Heart right ventricle (tissue), 16 donors: ENCODE results near the gene ABHD15. TPM values are rescaled to one million over a fixed set of nuclear protein-coding genes. Genes with fewer than 3 reads are reported as not detected.
A peak's percentile ranks its signal among the peaks of the same experiment; 100 is the strongest.

Experiments used
- ATAC-seq, 8 donors: fragments of 200-7000 bp; cut with Tn5 transposase; one replicate each; pipeline ENCODE4 v1.9.1; 2020; ENCODE audit warnings: mild to moderate bottlenecking in 8 of 8, moderate library complexity in 8 of 8, moderate number of reproducible peaks in 1 of 8
- DNase-seq, 2 donors: peaks; one replicate each; pipeline ENCODE4 v3.0.0-alpha.2; 2020
- H3K27ac ChIP-seq, 10 donors: fragments of 200-600 bp; sonication (generic) in 2 of 10; one replicate each; pipeline versions ENCODE4 v1.5.0 to v1.8.0; 2020 to 2022; ENCODE audit warnings: mild to moderate bottlenecking in 3 of 10
- H3K27me3 ChIP-seq, 7 donors: fragments of 200-600 bp; one replicate each; pipeline ENCODE4 v1.8.0; 2021 to 2022; ENCODE audit warnings: mild to moderate bottlenecking in 2 of 7
- H3K36me3 ChIP-seq, 9 donors: fragments of 200-600 bp; sonication (generic) in 1 of 9; one replicate each; pipeline versions ENCODE4 v1.5.0 to v1.8.0; 2020 to 2022; ENCODE audit warnings: mild to moderate bottlenecking in 2 of 9
- H3K4me1 ChIP-seq, 9 donors: fragments of 200-600 bp; sonication (generic) in 1 of 9; one replicate each; pipeline versions ENCODE4 v1.5.0 to v1.8.0; 2020 to 2022; ENCODE audit warnings: mild to moderate bottlenecking in 4 of 9
- H3K4me3 ChIP-seq, 10 donors: fragments of 200-600 bp; sonication (generic) in 2 of 10; one replicate each; pipeline versions ENCODE4 v1.5.0 to v1.8.0; 2020 to 2022; ENCODE audit warnings: mild to moderate bottlenecking in 7 of 10, moderate library complexity in 2 of 10
- H3K9me3 ChIP-seq, 11 donors: fragments of 200-600 bp in 10 of 11; sonication (generic) in 2 of 11; one replicate each; pipeline versions ENCODE4 v1.5.0 to v1.8.0; 2013 to 2022; ENCODE audit warnings: mild to moderate bottlenecking in 2 of 11, control low read depth in 1 of 11, moderate library complexity in 1 of 11
- CTCF ChIP-seq, 9 donors: fragments of 200-600 bp; sonication (generic) in 2 of 9; IDR thresholded peaks; one replicate each; pipeline versions ENCODE4 v1.5.0 to v1.8.0; 2021 to 2022; ENCODE audit warnings: antibody characterized with exemption in 9 of 9, mild to moderate bottlenecking in 5 of 9, moderate library complexity in 1 of 9
- WGBS, 2 donors: extraction: QIAGEN DNeasy Blood & Tissue Kit; methylation state at CpG; one replicate each; pipeline ENCODE4 v1.1.7; 2013; ENCODE audit warnings: inconsistent platforms in 1 of 2; 5-methylcytosine and 5-hydroxymethylcytosine counted together
- intact Hi-C, 10 donors: fragments of 100-400 bp; cut with DNase I; formaldehyde crosslinking; loops; one replicate each; pipeline versions ENCODE4 v1.11.1 to v1.14.2; 2022
- polyA plus RNA-seq, 2 donors: library from polyadenylated mRNA; stranded (reverse); fragments of 200-250 nt; gene quantifications; one replicate each; pipeline ENCODE4 v1.2.3, GENCODE V29; 2013
- total RNA-seq, 10 donors: library from RNA; stranded (reverse); fragmentation: NEBNext Ultra II Directional in 3 of 10; extraction: Animal tissue kit (Norgen Biotek cat#: 25700) in 3 of 10; gene quantifications; one replicate each; pipeline versions ENCODE4 v1.2.1 to v1.2.4, GENCODE V29; 2021 to 2023
- donor health status: Arrhythmogenic right ventricular cardiomyopathy.
- donor health status: ischemic (EF 13 %, LVEDD 7.1; RV severe dilation, severe dysfunction).
- donor health status: healthy with polysubstance abuse.
- donor health status: DM: no; HTN: yes; CAD: no.
- donor health status: DM: no; HTN: no; CAD: no.
- donor health status: ischemic (EF 25% LVEDD 6.9; RV normal size, moderate dysfunction).
- donor health status: ischemic (EF 25% LVEDD 5.7; RV mildly dilated, moderate dysfunction).
- donor health status: healthy.
- donor health status: DM: yes; HTN: yes; CAD: no.
- donor health status: Ischemic cardiomyopathy.
- donor health status: ischemic (EF 35%, LVEDD 5.7; RV mildly dilated, moderate dysfunction).
- donor health status: nonischemic (EF 11% LVEDD 7.7; RV severe dilation, severe dysfunction).
- donor health status: DM: yes; HTN: yes; CAD: no.
- donor health status: PGD.
- donor health status: ischemic (EF 29% LVEDD 5.4; RV normal size, mild dysfunction).
- donor health status: nonischemic (EF 23%, LVEDD 6.1; RV moderate dilation, normal function).

ABHD15 gene
- total and polyA plus RNA-seq, 12 donors: 3.5 to 9.0 (median 5.6) TPM

- 93 to 94% methylated on average over 14 of the region's 14 CpGs for WGBS, 2 donors
- H3K4me3 ChIP-seq: no peak overlapping the region
- H3K27me3 ChIP-seq: no peaks in the 10 kb centered on the region
- H3K4me1 ChIP-seq: peaks cover 0 to 35% (median 12%) of the 10 kb centered on the region in 9 donors
- intact Hi-C loops: loop anchor here in 2 of 10 donors (5.0 to 10.0 kb wide), 2 partner anchors 33 to 46 kb away; partner anchors contain the start of gene CORO6 (in 1 of the 2)
- H3K27ac ChIP-seq: no peak overlapping the region
- H3K36me3 ChIP-seq: peaks cover 8 to 98% (median 52%) of the 10 kb centered on the region in 9 donors
- no peak for DNase-seq
- H3K9me3 ChIP-seq: no peaks in the 10 kb centered on the region
- no peak for TF ChIP-seq CTCF (IDR thresholded peaks at IDR 0.05)
- no peak for ATAC-seq
These were observed 12.0 kb upstream of the ABHD15 start for GRCh38 chr17:29578626-29579485.

GRCh38 chr17:29577385-29578211 is 10.8 kb upstream of the ABHD15 start:
- H3K4me3 ChIP-seq: no peak overlapping the region
- TF ChIP-seq CTCF (IDR thresholded peaks at IDR 0.05): no peak
- ATAC-seq: peak in 3 of 8 donors; percentile 3 to 14 (median 11)
- H3K27me3 ChIP-seq: no peaks in the 10 kb centered on the region
- peak in 1 of 2 donors; percentile 16 for DNase-seq
- 70 to 78% methylated on average over 21 to 22 of the region's 22 CpGs for WGBS, 2 donors
- intact Hi-C loops: loop anchor here in 2 of 10 donors (5.0 to 10.0 kb wide), 2 partner anchors 35 to 47 kb away; partner anchors contain the start of gene CORO6 (in 1 of the 2)
- H3K27ac ChIP-seq: peak overlapping the region in 1 of 10 donors; percentile 20
- H3K9me3 ChIP-seq: no peaks in the 10 kb centered on the region
- H3K4me1 ChIP-seq: peaks cover 6 to 35% (median 16%) of the 10 kb centered on the region in 9 donors
- peaks cover 8 to 95% (median 51%) of the 10 kb centered on the region in 9 donors for H3K36me3 ChIP-seq

GRCh38 chr17:29577001-29577370 is 10.1 kb upstream of the ABHD15 start:
- no peaks in the 10 kb centered on the region for H3K9me3 ChIP-seq
- intact Hi-C loops: loop anchor here in 2 of 10 donors (5.0 to 10.0 kb wide), 2 partner anchors 35 to 48 kb away; partner anchors contain the start of gene CORO6 (in 1 of the 2)
- peaks cover 9 to 39% (median 22%) of the 10 kb centered on the region in 9 donors for H3K4me1 ChIP-seq
- no peak for DNase-seq
- WGBS, 2 donors: 93 to 95% methylated on average over 9 of the region's 9 CpGs
- ATAC-seq: no peak
- H3K27ac ChIP-seq: no peak overlapping the region
- no peak overlapping the region for H3K4me3 ChIP-seq
- H3K27me3 ChIP-seq: no peaks in the 10 kb centered on the region
- peaks cover 7 to 90% (median 47%) of the 10 kb centered on the region in 9 donors for H3K36me3 ChIP-seq
- TF ChIP-seq CTCF (IDR thresholded peaks at IDR 0.05): no peak
